T47D (cell line): ENCODE measurements around the gene EPHA7.

Experiments
- DNase-seq, 2 experiments: peaks; one replicate each; pipeline versions ENCODE4 v3.0.0 to v3.0.0-alpha.2; 2011 to 2012; ENCODE audit warnings: low read depth in 1 of 2, low spot score in 1 of 2
- JUND ChIP-seq: IDR thresholded peaks from 2 replicates; pipeline ENCODE4 v1.6.1; 2012; ENCODE audit warnings: low read depth
- in situ Hi-C: cut with HindIII; loops from 2 replicates; pipeline ENCODE4 v1.10.0; 2016; ENCODE audit warnings: low sequenced_read_pairs, low pct_unique_long_range_greater_than_20kb

Gene EPHA7

DNA sequence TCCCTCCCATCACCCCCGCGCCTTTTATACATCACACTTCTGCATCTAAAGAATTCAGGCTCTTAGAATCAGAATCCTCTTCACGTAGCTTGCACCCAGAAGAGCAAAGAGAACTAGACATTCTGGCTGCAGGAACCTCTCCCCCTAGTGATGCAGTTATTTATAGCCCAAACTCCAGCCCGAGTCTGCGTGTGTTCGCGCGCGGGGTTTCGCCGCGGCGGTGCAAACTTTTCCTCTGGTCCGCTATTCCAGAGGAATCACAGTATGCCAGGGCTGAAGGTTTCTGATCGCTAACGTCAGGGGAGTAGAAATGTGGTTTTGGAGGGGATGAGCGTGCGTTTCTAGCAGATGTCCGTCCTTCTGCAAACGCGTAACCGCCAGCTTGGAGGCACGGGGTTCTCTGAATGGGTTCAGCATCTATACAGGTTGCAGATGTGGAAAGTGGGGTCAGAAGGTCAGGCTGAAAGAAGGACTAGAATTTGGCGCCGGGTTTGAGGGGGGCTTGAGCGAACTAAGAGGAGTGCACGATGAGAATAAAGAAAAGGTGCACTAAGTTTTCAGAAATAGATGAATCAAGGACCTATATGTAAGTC is 1.8 kb downstream of the EPHA7 start:
- no peak for TF ChIP-seq JUND
- in situ Hi-C loops: no loop called here
- DNase-seq: no peak

DNA sequence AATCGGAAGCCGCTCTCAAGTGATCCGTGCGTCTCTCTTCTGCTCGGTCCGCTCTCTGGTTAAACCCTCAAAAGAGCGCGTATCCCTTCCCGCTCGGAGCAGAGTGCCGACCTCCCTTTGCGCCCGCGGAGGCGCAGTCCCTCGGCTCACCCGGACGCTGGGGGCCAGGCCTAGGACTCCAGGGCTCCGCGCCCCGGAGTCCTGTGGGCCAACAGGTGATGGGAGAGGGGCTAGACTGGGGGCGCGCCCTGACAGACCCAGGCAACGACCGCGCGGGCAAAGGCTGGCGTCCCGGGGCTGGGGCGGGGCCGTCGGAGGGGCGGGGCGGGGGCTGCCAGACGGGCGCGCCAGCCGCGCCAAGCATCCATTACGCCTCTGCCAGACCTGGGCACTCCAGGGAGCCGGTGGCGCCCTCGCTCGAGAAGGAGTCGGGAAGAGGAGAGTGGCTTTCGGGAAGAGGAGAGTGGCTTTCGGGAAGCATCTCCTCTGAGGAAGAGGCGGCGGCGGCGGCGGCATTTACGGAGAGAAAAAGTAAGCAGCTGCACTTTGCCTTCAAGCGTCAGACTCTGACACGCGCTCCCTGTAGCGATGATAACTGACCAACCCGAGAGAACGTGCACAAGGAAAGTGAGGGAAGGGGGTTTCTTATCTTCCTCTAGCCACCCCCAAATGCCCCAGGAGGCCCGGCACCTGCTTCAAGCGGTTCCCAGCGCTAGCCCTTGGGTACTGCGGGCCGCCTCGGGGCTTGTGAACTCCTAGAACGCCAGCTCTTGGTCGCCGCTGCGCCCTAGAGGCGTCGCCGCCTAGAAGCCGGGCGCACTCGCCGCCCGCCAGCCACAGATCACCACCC is 2.6 kb downstream of the EPHA7 start:
- in situ Hi-C loops: no loop called here
- no peak for DNase-seq
- no peak for TF ChIP-seq JUND

DNA sequence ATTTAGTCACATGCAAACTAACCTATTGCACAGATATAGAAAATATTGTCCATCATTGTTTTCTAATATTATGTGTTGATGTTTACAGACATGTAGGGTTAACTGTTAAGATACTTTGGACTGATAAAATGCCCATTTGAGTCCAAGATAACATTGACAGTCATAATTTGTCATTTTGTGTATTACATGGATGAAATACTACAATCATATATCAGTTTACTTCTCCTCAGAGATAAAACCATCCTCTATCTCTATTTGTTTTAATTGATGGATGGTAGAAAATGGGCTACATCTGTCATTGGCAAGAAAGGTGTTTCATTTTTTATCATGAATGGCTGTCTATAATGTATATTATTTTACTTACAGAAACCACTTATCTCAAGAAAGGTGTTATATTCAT is 6.2 kb downstream of the EPHA7 start:
- DNase-seq: no peak
- in situ Hi-C loops: no loop called here
- no peak for TF ChIP-seq JUND

DNA sequence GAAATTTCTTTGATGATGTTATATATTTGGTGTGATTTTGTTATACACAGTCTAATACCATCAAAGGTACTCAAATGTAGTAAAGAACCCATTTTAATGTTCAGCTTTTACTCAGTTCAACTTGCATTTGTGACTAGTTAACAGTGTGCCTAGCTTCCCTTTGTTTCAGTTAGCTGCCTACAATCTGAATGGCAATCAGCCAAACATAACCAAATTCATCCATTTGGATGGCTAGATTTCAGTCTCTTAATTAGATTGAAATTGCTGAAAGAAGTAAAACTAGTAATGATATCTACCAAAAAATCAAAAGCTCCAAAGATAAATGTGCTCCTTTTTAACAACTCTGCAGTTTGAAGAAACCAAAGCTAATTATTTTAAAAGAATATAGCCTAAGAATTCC is 6.9 kb downstream of the EPHA7 start:
- no peak for DNase-seq
- in situ Hi-C loops: no loop called here
- no peak for TF ChIP-seq JUND

DNA sequence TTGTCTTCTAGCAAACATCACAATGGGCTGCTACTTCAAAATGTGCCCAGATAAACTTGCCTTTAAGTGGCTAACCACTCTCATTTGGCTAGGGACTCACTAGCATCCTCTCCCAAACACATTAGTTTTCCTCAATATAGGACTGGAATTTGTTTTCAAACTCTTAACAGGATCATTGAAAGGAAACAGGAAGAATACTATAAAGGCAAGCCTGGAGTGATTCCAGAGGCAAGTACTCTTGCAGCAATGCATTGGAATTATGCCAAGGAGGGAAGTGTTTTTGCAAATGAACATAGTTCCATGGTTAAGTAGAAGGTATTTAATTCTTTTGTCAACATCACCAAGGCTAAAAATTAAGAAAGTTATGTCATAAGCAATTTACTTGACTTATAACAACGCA is 12.2 kb downstream of the EPHA7 start:
- in situ Hi-C loops: no loop called here

DNA sequence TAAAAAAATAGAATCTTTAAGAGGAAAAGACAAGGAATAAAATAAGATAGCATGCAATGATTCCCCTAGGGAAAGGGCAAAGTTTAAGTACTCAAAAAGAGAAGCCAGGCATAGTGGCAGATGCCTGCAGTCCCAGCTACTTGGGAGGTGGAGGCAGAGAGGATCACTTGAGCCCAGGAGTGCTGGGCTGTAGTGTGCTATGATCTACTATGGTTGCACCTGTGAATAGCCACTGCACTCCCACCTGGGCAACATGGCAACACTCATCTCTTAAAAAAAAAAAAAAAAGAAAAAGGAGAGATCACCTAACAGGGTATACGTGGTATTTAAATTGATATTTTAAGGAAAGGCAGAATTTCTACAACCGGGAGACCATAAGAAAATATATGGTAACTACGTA is 16.0 kb downstream of the EPHA7 start:
- TF ChIP-seq JUND: no peak
- no peak for DNase-seq
- in situ Hi-C loops: no loop called here

More for the DNA sequence above, 12.2 kb downstream of the EPHA7 start:
- DNase-seq: no peak
- TF ChIP-seq JUND: no peak

DNA sequence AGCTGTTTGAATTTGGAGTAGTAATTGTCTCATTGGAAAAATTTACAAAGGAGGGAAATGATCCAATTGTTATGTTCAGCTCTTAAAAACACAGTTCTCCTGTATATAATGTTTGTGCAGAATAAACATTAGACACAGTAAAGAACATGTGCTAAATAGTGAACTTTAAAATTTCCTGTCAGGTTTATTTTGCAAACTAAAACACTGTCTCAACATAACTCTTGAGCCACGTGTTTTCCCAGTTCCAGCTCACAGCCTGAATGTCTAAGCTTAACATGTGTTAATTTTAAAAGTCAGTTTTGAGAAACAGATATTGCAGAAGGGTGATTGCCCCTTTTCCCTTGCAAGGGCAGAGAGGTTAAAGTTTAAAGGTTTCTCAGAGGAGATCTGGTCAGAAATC is 20.6 kb downstream of the EPHA7 start:
- TF ChIP-seq JUND: no peak
- no peak for DNase-seq
- in situ Hi-C loops: no loop called here

DNA sequence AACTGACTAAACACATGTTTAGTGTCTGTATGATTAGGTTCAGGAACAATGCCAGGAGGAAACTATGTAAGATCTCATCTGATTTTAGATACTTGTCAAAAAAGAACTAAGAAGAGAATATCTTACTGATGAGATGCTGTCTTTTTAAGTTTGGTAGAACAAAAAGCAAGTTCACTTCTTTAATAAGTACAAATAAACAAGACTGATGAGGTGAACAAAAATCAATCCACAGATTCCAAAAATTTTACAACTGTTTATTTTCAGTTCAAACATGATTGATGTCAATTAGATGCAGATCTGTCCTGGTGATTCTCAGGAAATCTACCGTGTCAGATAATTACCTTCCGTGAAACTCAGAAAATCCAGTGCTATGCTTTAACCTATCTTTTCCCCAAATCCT is 24.9 kb downstream of the EPHA7 start:
- in situ Hi-C loops: no loop called here
- DNase-seq: no peak
- TF ChIP-seq JUND: no peak

DNA sequence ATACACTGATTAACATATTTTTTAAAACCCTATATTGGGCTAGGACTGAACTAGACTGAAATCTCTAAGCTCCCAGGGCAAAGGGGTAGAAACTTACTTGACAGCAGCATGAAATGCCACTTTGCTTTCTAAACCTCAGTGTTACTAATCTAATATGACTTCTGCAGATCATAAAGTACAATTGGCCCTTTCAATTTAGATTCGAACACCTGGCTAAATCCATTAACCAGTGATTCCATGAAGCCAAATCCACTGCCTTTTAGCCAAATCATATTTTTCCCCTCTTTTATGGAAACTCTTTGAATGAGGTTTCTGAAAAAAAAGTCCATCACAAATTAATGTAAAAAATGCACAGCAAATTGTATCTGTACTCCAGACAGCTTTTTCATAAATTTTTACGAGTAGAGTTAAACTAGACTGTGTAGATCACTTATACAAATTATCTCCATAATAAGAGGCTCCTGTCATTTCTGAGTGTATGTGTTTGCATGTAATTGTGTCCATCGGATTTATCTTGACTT is 25.7 kb downstream of the EPHA7 start:
- DNase-seq: no peak
- in situ Hi-C loops: no loop called here
- TF ChIP-seq JUND: no peak

DNA sequence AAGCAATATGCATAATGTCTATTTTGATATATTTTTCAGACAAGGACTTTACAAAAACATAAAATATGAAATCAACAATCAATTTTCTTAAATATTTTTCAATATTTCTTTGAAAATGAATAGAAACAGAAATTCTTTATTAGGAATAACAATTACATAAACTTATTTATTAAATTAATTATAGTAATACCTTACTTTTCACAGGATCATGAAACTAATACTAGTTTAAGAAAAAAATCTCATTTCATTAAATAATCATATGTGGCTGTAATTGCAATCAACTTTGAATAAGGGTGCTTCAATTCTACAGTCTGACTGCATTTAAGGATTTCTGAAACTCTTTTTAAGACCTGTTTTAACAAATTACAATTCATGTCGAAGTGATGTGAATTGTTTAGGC is 26.6 kb downstream of the EPHA7 start:
- DNase-seq: no peak
- TF ChIP-seq JUND: no peak
- in situ Hi-C loops: no loop called here

DNA sequence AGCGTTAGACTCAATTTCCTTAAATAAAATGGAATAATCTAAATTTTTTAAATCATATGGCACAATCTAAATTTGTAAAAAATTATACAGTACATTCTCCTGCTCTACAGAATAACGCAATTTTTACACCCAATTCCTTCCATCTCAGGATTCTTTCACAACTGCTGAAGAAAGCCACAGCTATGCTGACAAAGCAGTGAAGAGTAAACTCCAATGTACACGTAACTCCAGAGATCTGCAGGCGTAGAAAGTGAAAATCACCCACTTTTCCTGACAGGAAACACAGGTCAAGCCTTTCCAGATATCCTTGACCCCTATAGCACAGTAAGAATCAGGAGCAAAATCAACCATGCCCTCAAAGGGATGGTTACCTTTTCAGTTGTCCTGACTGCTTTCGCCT is 27.4 kb downstream of the EPHA7 start:
- in situ Hi-C loops: no loop called here
- no peak for DNase-seq
- no peak for TF ChIP-seq JUND

DNA sequence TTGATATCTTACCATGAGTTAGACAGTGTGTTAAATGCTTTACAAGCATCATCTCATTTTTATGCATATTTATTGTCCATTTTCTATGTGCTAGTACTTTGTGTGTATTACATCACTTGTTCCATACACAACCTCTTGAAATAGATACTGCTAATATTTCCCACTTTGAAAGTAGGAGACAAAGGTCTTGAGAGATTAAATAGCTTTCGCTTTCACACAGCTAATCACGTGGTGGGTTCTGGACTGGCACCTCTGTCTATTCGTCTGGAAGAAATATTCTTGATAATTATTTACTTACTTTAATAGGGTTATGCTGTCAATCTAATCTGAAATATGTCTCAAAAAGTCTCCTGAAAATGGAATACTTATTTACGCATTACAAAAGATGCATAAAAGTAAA is 30.2 kb downstream of the EPHA7 start:
- no peak for TF ChIP-seq JUND
- in situ Hi-C loops: no loop called here

DNA sequence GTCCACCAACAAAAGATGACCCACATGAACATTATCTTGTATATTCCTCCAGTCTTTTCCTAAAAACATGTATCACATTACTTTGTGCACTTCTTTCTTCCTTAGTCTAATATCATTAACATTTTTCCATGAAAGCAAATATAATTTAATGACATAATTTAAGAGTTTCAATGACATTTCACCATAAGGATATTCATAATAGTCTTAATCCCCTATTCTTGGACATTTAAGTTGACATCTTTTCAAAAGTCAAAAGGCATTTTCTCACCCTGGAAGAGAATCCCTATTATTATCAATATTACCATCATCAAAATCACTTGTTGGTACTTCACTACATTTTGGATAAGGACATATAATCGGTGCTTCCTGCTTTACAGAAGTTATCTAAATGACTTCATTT is 31.3 kb downstream of the EPHA7 start:
- in situ Hi-C loops: no loop called here
- TF ChIP-seq JUND: no peak
- no peak for DNase-seq

More for the DNA sequence above, 30.2 kb downstream of the EPHA7 start:
- DNase-seq: no peak
